ENCODE data around the gene PEPD. TPM values are rescaled to one million over a fixed set of nuclear protein-coding genes. Genes with fewer than 3 reads are reported as not detected.
"Not testable (repeated sequence)": the region's sequence is repeated elsewhere in the genome, so short reads cannot be mapped to it uniquely, and the experiment has no call there.

Gene PEPD
- polyA plus RNA-seq, result 1,000 to 10,000 TPM in 1 of 4 donors, 100 to 1,000 TPM in 3; 159 to 1,330 (median 491) TPM
- long read RNA-seq, donor 1, transcript PEPD-201 (15 exons, 1,910 nt), result major isoform, 138 of 415 reads
- long read RNA-seq, donor 1, transcript PEPD-211 (2 exons, 1,763 nt), result minor isoform, 17 of 415 reads
- long read RNA-seq, donor 1, partial matches to known transcripts, result 196 of 415 reads
- long read RNA-seq, donor 1, other reads (novel, unspliced or antisense), result 61 of 415 reads
- long read RNA-seq, donor 2, transcript PEPD-201 (15 exons, 1,910 nt), result major isoform, 25 of 37 reads
- long read RNA-seq, donor 2, partial matches to known transcripts, result 0 of 37 reads
- long read RNA-seq, donor 2, other reads (novel, unspliced or antisense), result 10 of 37 reads
- long read RNA-seq, donor 3, transcript PEPD-201 (15 exons, 1,910 nt), result major isoform, 24 of 62 reads
- long read RNA-seq, donor 3, transcript PEPD-211 (2 exons, 1,763 nt), result minor isoform, 8 of 62 reads
- long read RNA-seq, donor 3, partial matches to known transcripts, result 8 of 62 reads
- long read RNA-seq, donor 3, other reads (novel, unspliced or antisense), result 21 of 62 reads
- long read RNA-seq, donor 4, partial matches to known transcripts, result 0 of 1 reads
- long read RNA-seq, donor 4, other reads (novel, unspliced or antisense), result 0 of 1 reads
- long read RNA-seq, donor 5, transcript PEPD-201 (15 exons, 1,910 nt), result major isoform, 9 of 27 reads
- long read RNA-seq, donor 5, transcript PEPD-211 (2 exons, 1,763 nt), result minor isoform, 6 of 27 reads
- long read RNA-seq, donor 5, partial matches to known transcripts, result 11 of 27 reads
- long read RNA-seq, donor 5, other reads (novel, unspliced or antisense), result 0 of 27 reads
- long read RNA-seq, donor 6, transcript PEPD-211 (2 exons, 1,763 nt), result minor isoform, 16 of 120 reads
- long read RNA-seq, donor 6, transcript PEPD-201 (15 exons, 1,910 nt), result major isoform, 46 of 120 reads
- long read RNA-seq, donor 6, partial matches to known transcripts, result 0 of 120 reads
- long read RNA-seq, donor 6, other reads (novel, unspliced or antisense), result 57 of 120 reads
- long read RNA-seq, donor 7, transcript PEPD-201 (15 exons, 1,910 nt), result major isoform, 9 of 20 reads
- long read RNA-seq, donor 7, partial matches to known transcripts, result 9 of 20 reads
- long read RNA-seq, donor 7, other reads (novel, unspliced or antisense), result 0 of 20 reads
- long read RNA-seq, donor 8, partial matches to known transcripts, result 0 of 3 reads
- long read RNA-seq, donor 8, other reads (novel, unspliced or antisense), result 0 of 3 reads
- long read RNA-seq, donor 9, transcript PEPD-201 (15 exons, 1,910 nt), result major isoform, 13 of 23 reads
- long read RNA-seq, donor 9, partial matches to known transcripts, result 0 of 23 reads
- long read RNA-seq, donor 9, other reads (novel, unspliced or antisense), result 7 of 23 reads
- long read RNA-seq, donor 10, transcript PEPD-211 (2 exons, 1,763 nt), result minor isoform, 11 of 53 reads
- long read RNA-seq, donor 10, transcript PEPD-201 (15 exons, 1,910 nt), result major isoform, 19 of 53 reads
- long read RNA-seq, donor 10, partial matches to known transcripts, result 6 of 53 reads
- long read RNA-seq, donor 10, other reads (novel, unspliced or antisense), result 16 of 53 reads

DNA sequence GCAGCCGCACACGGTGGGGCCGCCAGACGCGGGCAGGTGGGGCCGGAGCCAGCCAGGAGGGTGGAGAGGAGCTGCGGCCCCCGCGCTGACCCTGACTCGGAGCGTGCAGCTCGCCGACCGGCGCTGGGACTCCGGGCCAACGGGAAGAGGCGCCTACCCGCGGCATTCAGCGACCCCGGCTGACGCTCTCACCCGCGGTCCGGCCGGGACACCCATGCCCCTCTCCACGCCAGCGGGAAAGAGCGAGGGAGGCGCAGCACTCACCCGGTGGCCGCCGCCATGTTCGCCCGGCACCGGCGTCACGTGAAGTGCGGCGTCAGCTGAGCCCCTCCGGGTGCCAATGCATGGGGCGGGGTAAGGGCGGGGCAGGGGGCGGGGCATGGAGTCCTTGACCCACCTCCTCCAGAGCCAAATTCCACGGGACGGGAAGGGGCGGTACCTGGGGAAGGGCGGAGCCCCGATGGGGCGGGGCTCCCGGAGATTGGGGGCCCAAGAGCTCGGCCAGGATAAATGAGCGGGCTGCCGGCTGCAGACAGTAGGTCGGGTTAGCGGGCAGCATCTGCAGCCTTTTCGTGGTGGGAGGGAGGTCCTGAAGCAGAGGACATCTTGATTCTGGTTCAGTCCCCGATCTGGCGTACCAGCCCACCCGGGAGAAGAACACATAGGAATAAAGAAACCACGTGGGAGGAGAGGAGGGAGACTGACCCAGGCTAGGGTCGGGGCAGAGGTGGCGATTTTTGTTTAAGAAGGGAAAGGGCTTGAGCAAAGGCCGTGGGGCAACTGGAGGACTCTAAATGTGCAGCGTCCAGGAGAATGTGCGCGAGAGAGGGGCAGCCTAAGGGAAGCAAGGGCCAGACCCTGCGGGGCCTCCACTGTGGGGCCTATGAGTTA, at the start of gene PEPD:
Gene PEPD (minus strand): TSS at position 312 of the 891 bp plus-strand sequence. CDS start 31 bp downstream, at position 281.
- no peaks in the 10 kb centered on the region for H3K9me3 ChIP-seq (ENCODE audit: control insufficient read depth in 2 of 2, insufficient read depth in 1 of 2, low read depth in 1 of 2, low read length in 1 of 2)
- H3K4me1 ChIP-seq (ENCODE audit: control insufficient read depth in 3 of 3, insufficient read depth in 2 of 3, low read depth in 1 of 3, low read length in 2 of 3), result peaks cover 2 to 28% (median 4%) of the 10 kb centered on the region in 3 donors
- peak within 1 kb of the TSS; percentile 63 to 99 (median 94) for H3K4me3 ChIP-seq (ENCODE audit: low read depth in 1 of 3, low read length in 3 of 3)
- FAIRE-seq (no peak), DNase-seq (peak; percentile 89 to 92)
- no peaks in the 10 kb centered on the region for H3K27me3 ChIP-seq (ENCODE audit: control insufficient read depth in 3 of 3, insufficient read depth in 3 of 3, low read length in 3 of 3)
- peak within 1 kb of the TSS; percentile 34 to 87 (median 77) for H3K27ac ChIP-seq (ENCODE audit: low read depth in 1 of 3, low read length in 2 of 3)
- WGBS, 3 donors, result 4 to 9% (median 6%) methylated on average over 58 to 69 of the region's 69 CpGs
- peaks cover 0 to 3% (median 0%) of the 10 kb centered on the region in 3 donors for H3K36me3 ChIP-seq (ENCODE audit: control insufficient read depth in 3 of 3, insufficient read depth in 2 of 3, low read depth in 1 of 3, low read length in 3 of 3)

- FAIRE-seq, result no peak
Observed at GRCh38 chr19:33569821-33570220, 48.2 kb upstream of the PEPD start.

DNA sequence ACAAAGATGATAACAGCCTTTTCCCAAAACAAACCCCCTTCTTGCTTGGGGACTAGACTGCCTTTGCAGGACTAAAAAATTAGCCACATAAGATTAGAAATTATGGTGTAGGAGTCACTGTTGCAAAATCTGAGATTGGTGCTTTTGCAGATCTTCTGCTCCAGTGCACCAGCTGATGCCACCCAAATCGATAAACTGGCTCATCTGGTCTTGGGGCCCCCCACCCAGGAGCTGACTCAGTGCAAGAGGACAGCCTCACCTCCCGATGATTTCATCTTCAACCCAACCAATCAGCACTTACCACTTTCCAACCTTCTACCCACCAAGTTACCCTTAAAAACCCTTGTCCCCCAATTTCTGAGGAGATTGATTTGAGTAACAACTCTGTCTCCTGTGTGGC, 47.1 kb upstream of the PEPD start:
- no peak overlapping the region for H3K27ac ChIP-seq (ENCODE audit: low read depth in 1 of 3, low read length in 2 of 3)
- no peaks in the 10 kb centered on the region for H3K9me3 ChIP-seq (ENCODE audit: control insufficient read depth in 2 of 2, insufficient read depth in 1 of 2, low read depth in 1 of 2, low read length in 1 of 2)
- H3K36me3 ChIP-seq (ENCODE audit: control insufficient read depth in 3 of 3, insufficient read depth in 2 of 3, low read depth in 1 of 3, low read length in 3 of 3), result no peaks in the 10 kb centered on the region
- 71 to 86% (median 86%) methylated on average over 2 of the region's 2 CpGs for WGBS, 3 donors
- H3K4me1 ChIP-seq (ENCODE audit: control insufficient read depth in 3 of 3, insufficient read depth in 2 of 3, low read depth in 1 of 3, low read length in 2 of 3), result no peaks in the 10 kb centered on the region
- FAIRE-seq (no peak), DNase-seq (no peak)
- no peak overlapping the region for H3K4me3 ChIP-seq (ENCODE audit: low read depth in 1 of 3, low read length in 3 of 3)
- peaks cover 0 to 10% (median 9%) of the 10 kb centered on the region in 3 donors for H3K27me3 ChIP-seq (ENCODE audit: control insufficient read depth in 3 of 3, insufficient read depth in 3 of 3, low read length in 3 of 3)

More at GRCh38 chr19:33569821-33570220, 48.2 kb upstream of the PEPD start:
- no peak overlapping the region for H3K4me3 ChIP-seq (ENCODE audit: low read depth in 1 of 3, low read length in 3 of 3)
- H3K27me3 ChIP-seq (ENCODE audit: control insufficient read depth in 3 of 3, insufficient read depth in 3 of 3, low read length in 3 of 3), result peaks cover 0 to 8% (median 7%) of the 10 kb centered on the region in 3 donors
- no peak for DNase-seq
- 47 to 54% (median 51%) methylated on average over 5 of the region's 5 CpGs for WGBS, 3 donors
- peaks cover 0 to 7% of the 10 kb centered on the region in 2 donors for H3K9me3 ChIP-seq (ENCODE audit: control insufficient read depth in 2 of 2, insufficient read depth in 1 of 2, low read depth in 1 of 2, low read length in 1 of 2)
- no peak overlapping the region for H3K27ac ChIP-seq (ENCODE audit: low read depth in 1 of 3, low read length in 2 of 3)
- no peaks in the 10 kb centered on the region for H3K36me3 ChIP-seq (ENCODE audit: control insufficient read depth in 3 of 3, insufficient read depth in 2 of 3, low read depth in 1 of 3, low read length in 3 of 3)
- no peaks in the 10 kb centered on the region for H3K4me1 ChIP-seq (ENCODE audit: control insufficient read depth in 3 of 3, insufficient read depth in 2 of 3, low read depth in 1 of 3, low read length in 2 of 3)

- WGBS, 3 donors, result 57 to 68% (median 63%) methylated on average over 6 of the region's 6 CpGs
- FAIRE-seq, result no peak
Observed at GRCh38 chr19:33564836-33565338, 43.3 kb upstream of the PEPD start.

DNA sequence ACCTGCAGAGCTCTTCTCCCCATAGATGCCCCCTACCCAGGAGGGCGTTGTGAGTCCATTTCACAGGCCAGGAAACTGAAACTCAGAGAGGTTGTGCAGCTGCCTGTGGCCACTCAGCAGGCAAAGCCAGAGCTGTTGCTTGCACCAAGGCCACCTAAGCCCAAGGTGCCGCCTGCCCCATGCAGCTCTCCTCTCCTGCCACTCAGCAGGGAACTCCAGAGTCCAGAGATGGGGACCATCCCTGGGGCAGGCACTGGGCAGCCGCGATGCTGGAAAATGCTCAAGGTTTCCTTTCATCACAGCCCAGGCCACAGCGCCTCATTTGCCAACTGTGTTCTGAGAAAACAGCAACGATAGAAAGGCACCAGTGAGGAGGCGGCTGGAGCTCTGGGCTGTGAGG, 41.0 kb upstream of the PEPD start:
- Histone ChIP-seq H3K27ac (ENCODE audit: low read depth in 1 of 3, low read length in 2 of 3) (no peak overlapping the region), H3K9me3 (ENCODE audit: control insufficient read depth in 2 of 2, insufficient read depth in 1 of 2, low read depth in 1 of 2, low read length in 1 of 2) (no peaks in the 10 kb centered on the region), H3K27me3 (ENCODE audit: control insufficient read depth in 3 of 3, insufficient read depth in 3 of 3, low read length in 3 of 3) (peaks cover 0 to 5% (median 4%) of the 10 kb centered on the region in 3 donors), H3K4me3 (ENCODE audit: low read depth in 1 of 3, low read length in 3 of 3) (no peak overlapping the region), H3K4me1 (ENCODE audit: control insufficient read depth in 3 of 3, insufficient read depth in 2 of 3, low read depth in 1 of 3, low read length in 2 of 3) (no peaks in the 10 kb centered on the region), H3K36me3 (ENCODE audit: control insufficient read depth in 3 of 3, insufficient read depth in 2 of 3, low read depth in 1 of 3, low read length in 3 of 3) (no peaks in the 10 kb centered on the region)
- FAIRE-seq, result no peak
- DNase-seq, result no peak
- 73 to 79% (median 77%) methylated on average over 7 of the region's 7 CpGs for WGBS, 3 donors

More at GRCh38 chr19:33564836-33565338, 43.3 kb upstream of the PEPD start:
- no peak overlapping the region for H3K4me3 ChIP-seq (ENCODE audit: low read depth in 1 of 3, low read length in 3 of 3)
- no peaks in the 10 kb centered on the region for H3K36me3 ChIP-seq (ENCODE audit: control insufficient read depth in 3 of 3, insufficient read depth in 2 of 3, low read depth in 1 of 3, low read length in 3 of 3)
- peaks cover 0 to 6% (median 6%) of the 10 kb centered on the region in 3 donors for H3K27me3 ChIP-seq (ENCODE audit: control insufficient read depth in 3 of 3, insufficient read depth in 3 of 3, low read length in 3 of 3)
- no peaks in the 10 kb centered on the region for H3K4me1 ChIP-seq (ENCODE audit: control insufficient read depth in 3 of 3, insufficient read depth in 2 of 3, low read depth in 1 of 3, low read length in 2 of 3)
- no peak for DNase-seq
- no peaks in the 10 kb centered on the region for H3K9me3 ChIP-seq (ENCODE audit: control insufficient read depth in 2 of 2, insufficient read depth in 1 of 2, low read depth in 1 of 2, low read length in 1 of 2)
- no peak overlapping the region for H3K27ac ChIP-seq (ENCODE audit: low read depth in 1 of 3, low read length in 2 of 3)

DNA sequence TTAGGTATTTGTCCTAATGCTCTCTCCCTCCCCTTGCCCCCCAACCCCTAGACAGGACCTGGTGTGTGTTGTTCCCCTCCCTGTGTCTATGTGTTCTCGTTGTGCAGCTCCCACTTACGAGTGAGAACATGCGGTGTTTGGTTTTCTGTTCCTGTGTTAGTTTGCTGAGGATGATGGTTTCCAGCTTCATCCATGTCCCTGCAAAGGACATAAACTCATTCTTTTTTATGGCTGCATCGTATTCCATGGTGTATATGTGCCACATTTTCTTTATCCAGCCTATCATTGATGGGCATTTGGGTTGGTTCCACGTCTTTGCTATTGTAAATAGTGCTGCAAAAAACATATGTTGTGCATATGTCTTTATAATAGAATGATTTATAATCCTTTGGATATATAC, 40.1 kb upstream of the PEPD start:
- not testable (repeated sequence) for H3K4me3 ChIP-seq (ENCODE audit: low read depth in 1 of 3, low read length in 3 of 3); DNase-seq; FAIRE-seq; H3K27ac ChIP-seq (ENCODE audit: low read depth in 1 of 3, low read length in 2 of 3); H3K4me1 ChIP-seq (ENCODE audit: control insufficient read depth in 3 of 3, insufficient read depth in 2 of 3, low read depth in 1 of 3, low read length in 2 of 3); H3K27me3 ChIP-seq (ENCODE audit: control insufficient read depth in 3 of 3, insufficient read depth in 3 of 3, low read length in 3 of 3); H3K9me3 ChIP-seq (ENCODE audit: control insufficient read depth in 2 of 2, insufficient read depth in 1 of 2, low read depth in 1 of 2, low read length in 1 of 2); H3K36me3 ChIP-seq (ENCODE audit: control insufficient read depth in 3 of 3, insufficient read depth in 2 of 3, low read depth in 1 of 3, low read length in 3 of 3)
- 74 to 78% (median 75%) methylated on average over 5 of the region's 5 CpGs for WGBS, 3 donors

- no peaks in the 10 kb centered on the region for H3K4me1 ChIP-seq (ENCODE audit: control insufficient read depth in 3 of 3, insufficient read depth in 2 of 3, low read depth in 1 of 3, low read length in 2 of 3)
- no peak overlapping the region for H3K27ac ChIP-seq (ENCODE audit: low read depth in 1 of 3, low read length in 2 of 3)
- DNase-seq, result no peak
- 70 to 78% (median 74%) methylated on average over 6 of the region's 6 CpGs for WGBS, 3 donors
- no peaks in the 10 kb centered on the region for H3K36me3 ChIP-seq (ENCODE audit: control insufficient read depth in 3 of 3, insufficient read depth in 2 of 3, low read depth in 1 of 3, low read length in 3 of 3)
- no peak overlapping the region for H3K4me3 ChIP-seq (ENCODE audit: low read depth in 1 of 3, low read length in 3 of 3)
- H3K9me3 ChIP-seq (ENCODE audit: control insufficient read depth in 2 of 2, insufficient read depth in 1 of 2, low read depth in 1 of 2, low read length in 1 of 2), result no peaks in the 10 kb centered on the region
- peaks cover 0 to 5% (median 4%) of the 10 kb centered on the region in 3 donors for H3K27me3 ChIP-seq (ENCODE audit: control insufficient read depth in 3 of 3, insufficient read depth in 3 of 3, low read length in 3 of 3)
- FAIRE-seq, result no peak
Observed at GRCh38 chr19:33561261-33561660, 39.7 kb upstream of the PEPD start.
